ENCODE data around the gene WASHC2A.
A peak's percentile ranks its signal among the peaks of the same experiment; 100 is the strongest.
"Not testable (repeated sequence)": the region's sequence is repeated elsewhere in the genome, so short reads cannot be mapped to it uniquely, and the experiment has no call there.

Gene WASHC2A

DNA sequence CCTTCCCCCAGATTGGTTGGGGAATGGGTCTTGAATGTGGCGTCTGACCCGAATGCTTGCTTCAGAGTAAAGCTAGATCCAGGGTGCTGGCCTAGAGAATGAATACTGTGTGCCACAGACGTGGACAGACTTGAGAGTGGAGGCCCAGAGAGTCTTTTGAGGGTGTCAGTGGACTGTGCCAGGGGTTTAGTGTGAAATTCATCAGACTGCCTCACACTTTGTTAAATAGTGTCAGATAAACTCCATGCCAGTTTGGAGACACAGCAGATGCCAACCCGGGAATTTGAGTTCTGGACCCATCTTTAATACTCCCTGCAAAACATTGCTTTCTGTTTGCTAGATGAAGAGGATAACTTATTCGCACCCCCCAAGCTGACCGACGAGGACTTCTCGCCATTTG, 25.2 kb downstream of the WASHC2A start:
- DNase-seq (ENCODE audit: low spot score); CTCF ChIA-PET; H3K27ac ChIP-seq; POLR2A ChIA-PET (ENCODE audit: low non-redundant PET): not testable (repeated sequence)

GRCh38 chr10:50094630-50095029, 26.9 kb downstream of the WASHC2A start:
- H3K27ac ChIP-seq; POLR2A ChIA-PET (ENCODE audit: low non-redundant PET); DNase-seq (ENCODE audit: low spot score); CTCF ChIA-PET: not testable (repeated sequence)

- CTCF ChIA-PET; POLR2A ChIA-PET (ENCODE audit: low non-redundant PET); DNase-seq (ENCODE audit: low spot score); H3K27ac ChIP-seq: not testable (repeated sequence)
These were observed 27.6 kb downstream of the WASHC2A start for GRCh38 chr10:50095402-50095801.

- DNase-seq (ENCODE audit: low spot score); CTCF ChIA-PET; POLR2A ChIA-PET (ENCODE audit: low non-redundant PET); H3K27ac ChIP-seq: not testable (repeated sequence)
These were observed 29.0 kb downstream of the WASHC2A start for GRCh38 chr10:50096722-50097121.

- POLR2A ChIA-PET (ENCODE audit: low non-redundant PET); H3K27ac ChIP-seq; DNase-seq (ENCODE audit: low spot score); CTCF ChIA-PET: not testable (repeated sequence)
These were observed 30.9 kb downstream of the WASHC2A start for GRCh38 chr10:50098645-50099044.

- POLR2A ChIA-PET (ENCODE audit: low non-redundant PET); CTCF ChIA-PET; H3K27ac ChIP-seq; DNase-seq (ENCODE audit: low spot score): not testable (repeated sequence)
These were observed 33.4 kb downstream of the WASHC2A start for GRCh38 chr10:50101139-50101582.

GRCh38 chr10:50101747-50102146, 34.0 kb downstream of the WASHC2A start:
- POLR2A ChIA-PET (ENCODE audit: low non-redundant PET); H3K27ac ChIP-seq; DNase-seq (ENCODE audit: low spot score); CTCF ChIA-PET: not testable (repeated sequence)

GRCh38 chr10:50102267-50102666, 34.5 kb downstream of the WASHC2A start:
- POLR2A ChIA-PET (ENCODE audit: low non-redundant PET); DNase-seq (ENCODE audit: low spot score); H3K27ac ChIP-seq; CTCF ChIA-PET: not testable (repeated sequence)

DNA sequence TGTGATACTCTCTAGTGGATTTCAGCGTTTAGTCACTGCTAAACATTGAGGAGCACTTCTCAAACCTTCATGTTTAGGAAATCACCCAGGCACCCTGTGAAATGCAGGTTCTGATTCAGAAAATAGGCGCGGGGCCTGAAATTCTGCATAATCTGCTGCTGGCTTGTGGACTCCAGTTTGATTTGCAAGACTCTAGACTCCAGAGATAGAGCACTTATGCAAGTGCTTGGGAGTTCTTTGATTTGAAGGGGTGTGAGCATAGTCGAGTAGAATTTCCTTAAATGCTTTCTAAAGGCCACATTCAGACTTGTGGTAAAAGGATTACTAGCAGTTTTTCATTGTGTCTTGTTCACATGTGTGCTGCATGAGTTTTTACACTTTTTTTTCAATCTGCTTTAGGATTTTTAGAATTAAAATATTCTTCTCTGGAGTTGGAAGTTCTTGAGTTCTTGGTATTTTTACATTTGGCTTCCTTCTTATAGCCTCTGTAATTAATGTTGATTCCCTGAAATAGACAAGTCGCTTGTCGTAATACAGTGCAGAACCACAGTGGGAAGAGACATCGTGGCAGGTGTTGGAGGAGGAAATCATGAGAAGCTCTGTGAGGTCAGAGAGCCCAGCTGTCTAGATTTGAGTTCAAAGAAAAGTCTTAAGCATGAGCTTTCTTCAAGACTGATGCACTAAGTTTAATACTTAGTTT, 41.4 kb downstream of the WASHC2A start:
- H3K27ac ChIP-seq; DNase-seq (ENCODE audit: low spot score); POLR2A ChIA-PET (ENCODE audit: low non-redundant PET); CTCF ChIA-PET: not testable (repeated sequence)

GRCh38 chr10:50112419-50113112, 44.8 kb downstream of the WASHC2A start:
- CTCF ChIA-PET, result not testable (repeated sequence)

GRCh38 chr10:50126765-50127164, 59.0 kb downstream of the WASHC2A start:
- DNase-seq (ENCODE audit: low spot score); H3K27ac ChIP-seq; CTCF ChIA-PET; POLR2A ChIA-PET (ENCODE audit: low non-redundant PET): not testable (repeated sequence)

More at GRCh38 chr10:50112419-50113112, 44.8 kb downstream of the WASHC2A start:
- H3K27ac ChIP-seq; POLR2A ChIA-PET (ENCODE audit: low non-redundant PET); DNase-seq (ENCODE audit: low spot score): not testable (repeated sequence)

DNA sequence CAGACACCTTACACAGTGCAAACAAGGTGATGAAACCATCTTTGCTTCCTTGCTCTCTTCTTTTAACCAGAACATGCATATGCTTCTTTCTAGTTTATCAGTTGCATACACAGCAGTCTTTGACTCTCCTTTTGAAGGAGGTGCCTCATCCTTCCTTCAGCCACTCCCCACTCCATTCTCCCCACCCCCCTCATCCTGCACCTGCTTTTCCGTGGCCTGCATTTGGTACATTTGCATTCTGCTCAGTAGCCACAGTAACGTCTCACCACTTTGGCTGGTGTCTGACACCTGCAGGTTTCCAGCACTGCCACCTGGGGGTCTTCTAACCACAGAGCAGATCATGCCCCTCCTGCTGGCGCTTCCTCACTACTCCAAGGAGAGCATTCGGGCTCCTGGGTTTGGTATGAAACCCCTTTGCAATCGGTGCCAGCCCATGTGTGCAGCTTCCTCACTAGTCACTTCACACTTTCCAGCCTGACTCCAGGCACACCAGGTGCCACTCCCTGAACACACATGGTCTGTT, 60.1 kb downstream of the WASHC2A start:
- CTCF ChIA-PET; POLR2A ChIA-PET (ENCODE audit: low non-redundant PET); H3K27ac ChIP-seq; DNase-seq (ENCODE audit: low spot score): not testable (repeated sequence)

- peak; percentile 43 for DNase-seq (ENCODE audit: low spot score)
- POLR2A ChIA-PET (ENCODE audit: low non-redundant PET); CTCF ChIA-PET: not testable (repeated sequence)
- peak overlapping the region; percentile 65 for H3K27ac ChIP-seq
These were observed 63.7 kb downstream of the WASHC2A start for GRCh38 chr10:50131245-50131965.

GRCh38 chr10:50132322-50132721, 64.6 kb downstream of the WASHC2A start:
- DNase-seq (ENCODE audit: low spot score); H3K27ac ChIP-seq; POLR2A ChIA-PET (ENCODE audit: low non-redundant PET); CTCF ChIA-PET: not testable (repeated sequence)

- DNase-seq (ENCODE audit: low spot score); POLR2A ChIA-PET (ENCODE audit: low non-redundant PET); CTCF ChIA-PET; H3K27ac ChIP-seq: not testable (repeated sequence)
These were observed 65.1 kb downstream of the WASHC2A start for GRCh38 chr10:50132841-50133240.

GRCh38 chr10:50143512-50144174, 75.9 kb downstream of the WASHC2A start:
- POLR2A ChIA-PET (ENCODE audit: low non-redundant PET); H3K27ac ChIP-seq; DNase-seq (ENCODE audit: low spot score): not testable (repeated sequence)
- CTCF ChIA-PET, result interaction anchor here (0.6 kb wide), 1 partner anchor 9 kb away, joined by 3 read pairs; no protein-coding TSS in a partner anchor

DNA sequence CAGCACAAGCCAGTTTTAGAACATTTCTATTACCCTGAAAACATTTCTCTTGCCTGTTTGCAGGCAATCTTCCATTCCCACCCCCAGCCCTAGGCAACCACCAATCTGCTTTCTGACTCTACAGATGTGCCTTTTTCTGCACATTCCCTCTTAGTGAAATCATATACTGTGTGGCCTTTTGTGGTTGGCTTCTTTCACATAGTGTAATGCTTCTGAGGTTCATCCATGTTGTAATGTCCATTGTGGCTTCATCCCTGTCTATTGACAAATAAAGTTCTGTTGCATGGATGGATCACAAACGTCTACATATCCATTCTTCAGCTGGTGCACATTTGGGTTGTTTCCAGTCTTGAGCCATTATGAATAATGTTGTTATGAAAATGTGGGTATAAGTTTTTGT, 77.8 kb downstream of the WASHC2A start:
- H3K27ac ChIP-seq; DNase-seq (ENCODE audit: low spot score); CTCF ChIA-PET; POLR2A ChIA-PET (ENCODE audit: low non-redundant PET): not testable (repeated sequence)

Measured in RWPE1 (cell line).